ENCODE measurements around the gene NDUFS1. TPM values are rescaled to one million over a fixed set of nuclear protein-coding genes. Genes with fewer than 3 reads are reported as not detected.

NDUFS1 gene
- total and polyA plus RNA-seq, 9 of the 15 experiments (the other 6 are each of a cell fraction or from before 2014, with no cell fraction given), result 75.0 to 130 (median 91.5) TPM

DNA sequence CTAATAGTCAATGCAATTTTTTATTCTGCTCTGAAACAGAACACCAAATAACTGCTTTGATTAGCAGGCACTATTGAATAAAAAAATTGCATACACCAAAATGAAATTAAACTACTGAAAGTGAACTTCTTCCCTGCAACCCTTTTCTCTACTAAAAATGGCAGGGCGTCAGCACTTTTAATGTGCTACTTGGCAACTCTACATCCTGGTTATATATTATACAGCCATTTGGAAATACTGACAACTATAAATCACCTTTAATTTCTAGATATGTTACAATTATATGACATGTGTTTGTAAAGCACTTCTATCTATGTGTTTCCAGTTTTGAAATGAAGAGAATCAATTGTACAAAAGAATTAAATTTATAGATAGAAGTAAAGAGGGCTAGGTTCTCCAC, 9.9 kb downstream of the NDUFS1 start:
- no peak overlapping the region for H3K4me3 ChIP-seq
- peaks cover 83% of the 10 kb centered on the region for H3K36me3 ChIP-seq (ENCODE audit: control insufficient read depth, insufficient read depth, low read length)
- ChIA-PET POLR2A (no interaction called here), CTCF (ENCODE audit: low intra/inter-chr PET ratio) (no interaction called here)
- intact Hi-C loops (cut with micrococcal nuclease), result no loop called here
- H3K27me3 ChIP-seq (ENCODE audit: control insufficient read depth in 2 of 2, insufficient read depth in 2 of 2, low read length in 2 of 2), result no peaks in the 10 kb centered on the region
- no peak for FAIRE-seq
- peaks cover 22% of the 10 kb centered on the region for H3K79me2 ChIP-seq (ENCODE audit: control insufficient read depth, insufficient read depth, low read length)
- no peak overlapping the region for H3K27ac ChIP-seq (ENCODE audit: extremely low read depth, low read depth, low read length)
- no peak for DNase-seq (ENCODE audit: extremely low read depth in 1 of 4, low spot score in 3 of 4)
- no peak overlapping the region for H2AFZ ChIP-seq (ENCODE audit: low read depth, low read length)
- no peaks in the 10 kb centered on the region for H4K20me1 ChIP-seq (replicated peaks; ENCODE audit: control insufficient read depth, insufficient read depth, low read length)
- H3K9me3 ChIP-seq (replicated peaks; ENCODE audit: control insufficient read depth, insufficient read depth, low read depth, low read length), result no peaks in the 10 kb centered on the region
- no peak overlapping the region for H3K9ac ChIP-seq (ENCODE audit: insufficient read depth in 1 of 2, low read depth in 2 of 2, low read length in 2 of 2)
- H3K4me1 ChIP-seq (replicated peaks in 1 of 2; ENCODE audit: control insufficient read depth in 2 of 2, insufficient read depth in 2 of 2, low read length in 2 of 2), result no peaks in the 10 kb centered on the region
- H3K4me2 ChIP-seq (ENCODE audit: insufficient read depth, low read length), result no peak overlapping the region
- WGBS (ENCODE audit: insufficient coverage, low coverage, missing lambda C conversion rate), result 89% methylated on average over 1 of the region's 1 CpG
- no peaks in the 10 kb centered on the region for H3K9me1 ChIP-seq (ENCODE audit: control insufficient read depth, insufficient read depth, low read length)
- no TSS peak for BruUV-seq (replicated peaks)
- ATAC-seq, result no peak
- TF ChIP-seq RBM17 (IDR thresholded peaks at IDR 0.05; ENCODE audit: borderline replicate concordance, low read depth, low read length), result no peak
- TF ChIP-seq RBBP5 (IDR thresholded peaks at IDR 0.05; ENCODE audit: borderline replicate concordance, insufficient read depth, low read length, poor library complexity, severe bottlenecking), result no peak
- TF ChIP-seq, protein P1, sequence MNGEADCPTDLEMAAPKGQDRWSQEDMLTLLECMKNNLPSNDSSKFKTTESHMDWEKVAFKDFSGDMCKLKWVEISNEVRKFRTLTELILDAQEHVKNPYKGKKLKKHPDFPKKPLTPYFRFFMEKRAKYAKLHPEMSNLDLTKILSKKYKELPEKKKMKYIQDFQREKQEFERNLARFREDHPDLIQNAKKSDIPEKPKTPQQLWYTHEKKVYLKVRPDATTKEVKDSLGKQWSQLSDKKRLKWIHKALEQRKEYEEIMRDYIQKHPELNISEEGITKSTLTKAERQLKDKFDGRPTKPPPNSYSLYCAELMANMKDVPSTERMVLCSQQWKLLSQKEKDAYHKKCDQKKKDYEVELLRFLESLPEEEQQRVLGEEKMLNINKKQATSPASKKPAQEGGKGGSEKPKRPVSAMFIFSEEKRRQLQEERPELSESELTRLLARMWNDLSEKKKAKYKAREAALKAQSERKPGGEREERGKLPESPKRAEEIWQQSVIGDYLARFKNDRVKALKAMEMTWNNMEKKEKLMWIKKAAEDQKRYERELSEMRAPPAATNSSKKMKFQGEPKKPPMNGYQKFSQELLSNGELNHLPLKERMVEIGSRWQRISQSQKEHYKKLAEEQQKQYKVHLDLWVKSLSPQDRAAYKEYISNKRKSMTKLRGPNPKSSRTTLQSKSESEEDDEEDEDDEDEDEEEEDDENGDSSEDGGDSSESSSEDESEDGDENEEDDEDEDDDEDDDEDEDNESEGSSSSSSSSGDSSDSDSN (IDR thresholded peaks at IDR 0.05; ENCODE audit: borderline replicate concordance in 1 of 2, low read depth in 2 of 2, low read length in 2 of 2), result no peak
- no peak for TF ChIP-seq RFX5 (IDR thresholded peaks at IDR 0.05; ENCODE audit: low read depth, low read length)
- TF ChIP-seq CREBBP (IDR thresholded peaks at IDR 0.05; ENCODE audit: low read depth, low read length), result no peak
- in situ Hi-C loops (cut with MboI), result no loop called here

All from K562 (cell line).